K562 (cell line): ENCODE data around the gene ZC3H10. TPM values are rescaled to one million over a fixed set of nuclear protein-coding genes. Genes with fewer than 3 reads are reported as not detected.

Source experiments
- ATAC-seq: fragments of 200-7000 bp; cut with Tn5 transposase; 3 replicates; pipeline ENCODE4 v1.9.1; 2020; ENCODE audit warnings: moderate library complexity
- BruUV-seq: library from RNA; stranded (reverse); fragments of 400-500 nt; replicated peaks from 2 replicates; lab custom pipeline; 2021; lab: Mats Ljungman, UMichigan
- CTCF ChIA-PET: fragments of 300-600 bp; formaldehyde crosslinking; extraction: SDS; loops from one replicate; lab custom pipeline; 2021; ENCODE audit warnings: low intra/inter-chr PET ratio; lab: Yijun Ruan, JAX
- POLR2A ChIA-PET: fragments of 300-600, 350-650 bp; sonication (Branson Sonifier 250); formaldehyde crosslinking; extraction: SDS; loops from one replicate; lab custom pipeline; 2021; ENCODE audit warnings: antibody characterized with exemption, inconsistent platforms; lab: Yijun Ruan, JAX
- DNase-seq, 4 experiments: peaks; one replicate each; pipeline versions ENCODE4 v3.0.0 to v3.0.0-alpha.2; 2011 to 2018; ENCODE audit warnings: low spot score in 3 of 4, mixed read lengths in 3 of 4; ENCODE audit errors: extremely low read depth in 1 of 4
- FAIRE-seq: peaks from 2 replicates; lab custom pipeline; 2011; peaks lifted over from hg19 to GRCh38; lab: Jason Lieb, UNC
- H2AFZ ChIP-seq: 2 replicates; pipeline ENCODE4 v1.6.0; 2011; ENCODE audit warnings: low read depth, low read length, control low read depth, inconsistent platforms
- H3K27ac ChIP-seq: fragments of 200-600 bp; 3 replicates; pipeline ENCODE4 v1.8.0; 2011; ENCODE audit warnings: low read depth, mild to moderate bottlenecking, control low read depth, inconsistent platforms, low read length, moderate library complexity, mixed read lengths; ENCODE audit errors: extremely low read depth
- H3K27me3 ChIP-seq, 2 experiments: fragments of 300-600 bp in 1 of 2; 2 replicates in 1 of 2; 3 replicates in 1 of 2; pipeline versions ENCODE4 v1.6.0 to v1.8.0; 2011; ENCODE audit warnings: inconsistent platforms in 2 of 2, low read length in 2 of 2, mild to moderate bottlenecking in 1 of 2, mixed read lengths in 1 of 2, moderate library complexity in 1 of 2; ENCODE audit not compliant: control insufficient read depth in 2 of 2, insufficient read depth in 2 of 2
- H3K36me3 ChIP-seq: fragments of 300-600 bp; 3 replicates; pipeline ENCODE4 v1.8.0; 2011; ENCODE audit warnings: mild to moderate bottlenecking, low read length, inconsistent platforms; ENCODE audit not compliant: control insufficient read depth, insufficient read depth
- H3K4me1 ChIP-seq, 2 experiments: fragments of 200-600 bp in 1 of 2; replicated peaks in 1 of 2; 2 replicates in 1 of 2; 3 replicates in 1 of 2; pipeline versions ENCODE4 v1.5.1 to v1.8.0; 2011; ENCODE audit warnings: inconsistent platforms in 2 of 2, low read length in 2 of 2, mild to moderate bottlenecking in 1 of 2, mixed read lengths in 1 of 2, moderate library complexity in 1 of 2; ENCODE audit not compliant: control insufficient read depth in 2 of 2, insufficient read depth in 2 of 2
- H3K4me2 ChIP-seq: 2 replicates; pipeline ENCODE4 v1.6.1; 2011; ENCODE audit warnings: low read length, control low read depth, inconsistent platforms, mixed read lengths; ENCODE audit not compliant: insufficient read depth
- H3K4me3 ChIP-seq: fragments of 200-600 bp; sonication (generic), shearing (Covaris generic); 2 replicates; pipeline ENCODE4 v1.5.1; 2016; ENCODE audit warnings: control low read depth, inconsistent platforms
- H3K79me2 ChIP-seq: fragments of 200-600 bp; 3 replicates; pipeline ENCODE4 v1.8.0; 2011; ENCODE audit warnings: low read length, inconsistent platforms; ENCODE audit not compliant: control insufficient read depth, insufficient read depth
- H3K9ac ChIP-seq, 2 experiments: 2 replicates each; pipeline versions ENCODE4 v1.6.0 to v1.6.1; 2011; ENCODE audit warnings: low read depth in 2 of 2, low read length in 2 of 2, control low read depth in 1 of 2, inconsistent platforms in 1 of 2, mild to moderate bottlenecking in 1 of 2, mixed read lengths in 1 of 2; ENCODE audit not compliant: insufficient read depth in 1 of 2
- H3K9me1 ChIP-seq: one replicate; pipeline ENCODE4 v1.6.0; 2011; ENCODE audit warnings: inconsistent platforms, mild to moderate bottlenecking, low read length, moderate library complexity; ENCODE audit not compliant: control insufficient read depth, insufficient read depth
- H3K9me3 ChIP-seq: replicated peaks from 2 replicates; pipeline ENCODE4 v1.5.1; 2011; ENCODE audit warnings: low read depth, low read length, inconsistent platforms; ENCODE audit not compliant: control insufficient read depth, insufficient read depth
- H4K20me1 ChIP-seq: replicated peaks from 2 replicates; pipeline ENCODE4 v1.6.1; 2011; ENCODE audit warnings: low read length, inconsistent platforms, mixed read lengths; ENCODE audit not compliant: control insufficient read depth, insufficient read depth
- ARID1B ChIP-seq: fragments of 450-650 bp; IDR thresholded peaks from 2 replicates; pipeline ENCODE4 v1.6.1; 2016; ENCODE audit warnings: antibody characterized with exemption, mild to moderate bottlenecking, inconsistent platforms
- ARID2 ChIP-seq: fragments of 450-650 bp; IDR thresholded peaks from 2 replicates; pipeline ENCODE4 v1.6.1; 2017; ENCODE audit warnings: antibody characterized with exemption, mild to moderate bottlenecking
- ATF1 ChIP-seq, 2 experiments: fragments of 450-650 bp in 1 of 2; IDR thresholded peaks; 2 replicates each; pipeline ENCODE4 v1.6.1; 2016; ENCODE audit warnings: missing compliant biosample characterization in 1 of 2, missing genetic modification characterization in 1 of 2
- CBFA2T3 ChIP-seq: fragments of 450-650 bp; IDR thresholded peaks from 2 replicates; pipeline ENCODE4 v1.6.1; 2017
- CC2D1A ChIP-seq: fragments of 450-650 bp; IDR thresholded peaks from 2 replicates; pipeline ENCODE4 v1.6.1; 2017; ENCODE audit warnings: mild to moderate bottlenecking
- CCAR2 ChIP-seq: fragments of 200-400 bp; formaldehyde crosslinking; IDR thresholded peaks from 2 replicates; pipeline ENCODE4 v1.6.1; 2017; ENCODE audit warnings: mild to moderate bottlenecking, low read depth, low read length
- DIDO1 ChIP-seq: fragments of 450-650 bp; IDR thresholded peaks from 2 replicates; pipeline ENCODE4 v1.6.1; 2016; ENCODE audit warnings: low read depth, missing biosample characterization, missing genetic modification characterization
- EP300 ChIP-seq: IDR thresholded peaks from 2 replicates; pipeline ENCODE4 v1.6.1; 2012; ENCODE audit warnings: low read length, improper control_type of control experiment
- FOXP1 ChIP-seq: sonication (generic); formaldehyde crosslinking; IDR thresholded peaks from 2 replicates; pipeline ENCODE4 v1.8.0; 2022; ENCODE audit warnings: mild to moderate bottlenecking, missing genetic modification reagents
- GATA2 ChIP-seq: sonication (generic); formaldehyde crosslinking; IDR thresholded peaks from 2 replicates; pipeline ENCODE4 v1.4.0; 2020; ENCODE audit warnings: mild to moderate bottlenecking, missing genetic modification reagents
- NBN ChIP-seq: fragments of 450-650 bp; IDR thresholded peaks from 2 replicates; pipeline ENCODE4 v1.6.1; 2016; ENCODE audit warnings: low read depth, mild to moderate bottlenecking
- NCOA4 ChIP-seq: fragments of 450-650 bp; IDR thresholded peaks from 2 replicates; pipeline ENCODE4 v1.6.1; 2018; ENCODE audit warnings: mild to moderate bottlenecking; ENCODE audit not compliant: partially characterized antibody
- PML ChIP-seq: IDR thresholded peaks from 2 replicates; pipeline ENCODE4 v1.6.1; 2012; ENCODE audit warnings: low read length, inconsistent platforms
- RBFOX2 ChIP-seq: fragments of 200-400 bp; formaldehyde crosslinking; IDR thresholded peaks from 2 replicates; pipeline ENCODE4 v1.6.1; 2017; ENCODE audit warnings: low read depth, mild to moderate bottlenecking, low read length, moderate library complexity
- SMAD3 ChIP-seq: fragments of 450-650 bp; formaldehyde crosslinking; conservative IDR thresholded peaks from 2 replicates; pipeline ENCODE4 v1.4.0; 2020; ENCODE audit warnings: mild to moderate bottlenecking
- SOX6 ChIP-seq: fragments of 450-650 bp; IDR thresholded peaks from 2 replicates; pipeline ENCODE4 v1.6.1; 2014; ENCODE audit warnings: mild to moderate bottlenecking
- TAF1 ChIP-seq: IDR thresholded peaks from 2 replicates; pipeline ENCODE4 v1.6.1; 2011; ENCODE audit warnings: mild to moderate bottlenecking, low read length, moderate library complexity; ENCODE audit not compliant: insufficient read depth, control insufficient read depth, severe bottlenecking; ENCODE audit errors: extremely low read depth
- TAL1 ChIP-seq: fragments of 450-650 bp; IDR thresholded peaks from 2 replicates; pipeline ENCODE4 v1.6.1; 2016; ENCODE audit warnings: mild to moderate bottlenecking
- ZNF586 ChIP-seq: fragments of 450-650 bp; formaldehyde crosslinking; conservative IDR thresholded peaks from 2 replicates; pipeline ENCODE4 v1.4.0; 2020; ENCODE audit warnings: mild to moderate bottlenecking, moderate library complexity
- ZNF780A ChIP-seq: fragments of 250-450 bp; sonication (Bioruptor Pico); IDR thresholded peaks from 2 replicates; pipeline ENCODE4 v1.5.0; 2021; ENCODE audit warnings: mild to moderate bottlenecking
- WGBS: fragments of 100-300 bp; shearing (Covaris generic); methylation state at CpG from one replicate; pipeline ENCODE4 v1.1.6; 2016; ENCODE audit warnings: low coverage, mixed read lengths; ENCODE audit not compliant: insufficient coverage; ENCODE audit errors: missing lambda C conversion rate; 5-methylcytosine and 5-hydroxymethylcytosine counted together
- in situ Hi-C: fragments of 300-500 bp; cut with MboI; formaldehyde crosslinking; loops from 4 replicates; pipeline ENCODE4 v1.15.0; 2018; ENCODE audit warnings: inconsistent platforms, mixed read lengths
- intact Hi-C: fragments of 100-400 bp; cut with micrococcal nuclease; formaldehyde crosslinking; loops from 2 replicates; pipeline ENCODE4 v1.14.2; 2022
- polyA plus RNA-seq, 8 experiments: library from polyadenylated mRNA; depleted of rRNA in 4 of 8; stranded (reverse) in 5 of 8; unstranded in 3 of 8; fragments of >200 nt; fragmentation: Nextera tagmentation in 2 of 8; fragmentation: Illumina TruSeq in 1 of 8; extraction: Ambion mirVana in 2 of 8; extraction: Trizol in 1 of 8; gene quantifications; 2 replicates each; pipeline versions ENCODE4 v1.2.1 to v1.2.3, GENCODE V29; 2011 to 2014; ENCODE audit warnings: inconsistent platforms in 1 of 8, missing spikeins in 1 of 8
- total RNA-seq, 7 experiments: library from RNA; depleted of rRNA in 6 of 7; stranded (reverse); fragments of >200 nt in 6 of 7; fragmentation: Illumina TruSeq in 2 of 7; extraction: Trizol in 2 of 7; gene quantifications; 2 replicates each; pipeline versions ENCODE4 v1.2.1 to v1.2.3, GENCODE V29; 2011 to 2021; ENCODE audit warnings: low replicate concordance in 1 of 7
- TF ChIP-seq, protein P1 (sequence below): fragments of 250-450 bp; sonication (Bioruptor Pico); IDR thresholded peaks from 2 replicates; pipeline ENCODE4 v1.8.0; 2022; ENCODE audit warnings: inconsistent platforms, mild to moderate bottlenecking, moderate library complexity, borderline replicate concordance
- TF ChIP-seq, protein P2 (sequence below): fragments of 450-650 bp; formaldehyde crosslinking; IDR thresholded peaks from 2 replicates; pipeline ENCODE4 v1.4.0; 2020; ENCODE audit warnings: mild to moderate bottlenecking, moderate library complexity

ZC3H10 gene
- total and polyA plus RNA-seq, 9 of the 15 experiments (the other 6 are each of a cell fraction or from before 2014, with no cell fraction given): 0.31 to 4.1 (median 1.6) TPM

DNA sequence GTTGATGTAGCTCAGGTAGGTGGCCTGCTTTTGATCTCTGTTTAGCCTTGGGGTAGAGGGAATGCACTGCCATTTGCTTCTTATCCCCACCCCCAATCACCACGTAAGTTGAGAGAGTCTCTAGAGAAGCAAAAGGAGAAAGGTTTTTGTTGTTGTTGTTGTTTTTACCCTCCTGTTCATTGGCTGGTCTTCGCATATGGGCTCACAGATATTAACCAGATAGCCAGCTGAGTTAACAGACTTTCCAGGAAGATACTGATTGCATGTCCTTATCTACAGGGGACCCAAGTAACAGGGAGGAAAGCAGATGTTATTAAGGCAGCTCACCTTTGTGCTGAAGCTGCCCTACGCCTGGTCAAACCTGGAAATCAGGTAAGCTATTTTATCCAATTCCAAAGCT is 10.8 kb upstream of the ZC3H10 start:
- Histone ChIP-seq H3K4me2 (peak overlapping the region; percentile 99), H3K9me3 (peaks cover 5% of the 10 kb centered on the region; the same call in 1 of the 2 replicates), H3K9ac (peak overlapping the region; percentile 21 to 35; a peak in 2 of 4 replicates), H2AFZ (no peak overlapping the region), H3K27ac (peak overlapping the region; percentile 99), H3K9me1 (no peaks in the 10 kb centered on the region), H4K20me1 (peaks cover 10% of the 10 kb centered on the region), H3K79me2 (peaks cover 47% of the 10 kb centered on the region), H3K4me3 (no peak overlapping the region), H3K27me3 (no peaks in the 10 kb centered on the region), H3K36me3 (peaks cover 70% of the 10 kb centered on the region), H3K4me1 (peaks cover 11 to 25% of the 10 kb centered on the region in 2 experiments; a peak in 4 of 5 replicates)
- in situ Hi-C loops (no loop called here), intact Hi-C loops (no loop called here)
- ChIA-PET CTCF (no interaction called here), POLR2A (interaction anchor here (0.7 to 7.8 kb wide), 3 partner anchors 10 to 368 kb away, joined by 3 to 125 read pairs (median 4); partner anchors contain the start of genes RPL41 and ZC3H10)
- DNase-seq (peak in 2 of 4 experiments; percentile 40 to 59), FAIRE-seq (no peak), ATAC-seq (no peak)
- WGBS: 54% methylated on average over 3 of the region's 3 CpGs
- BruUV-seq: no TSS peak
- TF ChIP-seq SOX6 (peak; percentile 62; the same call in 1 of the 2 replicates), NCOA4 (no peak), GATA2 (CRISPR knock-in tag) (peak; percentile 40; the same call in 1 of the 2 replicates), ARID1B (peak; percentile 85), CC2D1A (no peak; the same call in 1 of the 2 replicates), ATF1 (CRISPR knock-in tag; IDR thresholded peaks at IDR 0.05) (no peak), ATF1 (tag; IDR thresholded peaks at IDR 0.05) (no peak), EP300 (peak; percentile 62), RBFOX2 (0 out of 2 replicates have a peak, but pooled peaks have one; percentile 29), NBN (no peak), ZNF780A (CRISPR knock-in tag) (no peak), ARID2 (no peak), PML (peak; percentile 39; the same call in 1 of the 2 replicates), CCAR2 (no peak), ZNF586 (CRISPR knock-in tag) (no peak), DIDO1 (no peak), CBFA2T3 (peak; percentile 90), FOXP1 (CRISPR knock-in tag) (no peak), SMAD3 (CRISPR knock-in tag) (no peak), TAL1 (peak; percentile 88), TAF1 (no peak)
- TF ChIP-seq, protein P1, sequence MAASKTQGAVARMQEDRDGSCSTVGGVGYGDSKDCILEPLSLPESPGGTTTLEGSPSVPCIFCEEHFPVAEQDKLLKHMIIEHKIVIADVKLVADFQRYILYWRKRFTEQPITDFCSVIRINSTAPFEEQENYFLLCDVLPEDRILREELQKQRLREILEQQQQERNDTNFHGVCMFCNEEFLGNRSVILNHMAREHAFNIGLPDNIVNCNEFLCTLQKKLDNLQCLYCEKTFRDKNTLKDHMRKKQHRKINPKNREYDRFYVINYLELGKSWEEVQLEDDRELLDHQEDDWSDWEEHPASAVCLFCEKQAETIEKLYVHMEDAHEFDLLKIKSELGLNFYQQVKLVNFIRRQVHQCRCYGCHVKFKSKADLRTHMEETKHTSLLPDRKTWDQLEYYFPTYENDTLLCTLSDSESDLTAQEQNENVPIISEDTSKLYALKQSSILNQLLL: no peak
- TF ChIP-seq, protein P2, sequence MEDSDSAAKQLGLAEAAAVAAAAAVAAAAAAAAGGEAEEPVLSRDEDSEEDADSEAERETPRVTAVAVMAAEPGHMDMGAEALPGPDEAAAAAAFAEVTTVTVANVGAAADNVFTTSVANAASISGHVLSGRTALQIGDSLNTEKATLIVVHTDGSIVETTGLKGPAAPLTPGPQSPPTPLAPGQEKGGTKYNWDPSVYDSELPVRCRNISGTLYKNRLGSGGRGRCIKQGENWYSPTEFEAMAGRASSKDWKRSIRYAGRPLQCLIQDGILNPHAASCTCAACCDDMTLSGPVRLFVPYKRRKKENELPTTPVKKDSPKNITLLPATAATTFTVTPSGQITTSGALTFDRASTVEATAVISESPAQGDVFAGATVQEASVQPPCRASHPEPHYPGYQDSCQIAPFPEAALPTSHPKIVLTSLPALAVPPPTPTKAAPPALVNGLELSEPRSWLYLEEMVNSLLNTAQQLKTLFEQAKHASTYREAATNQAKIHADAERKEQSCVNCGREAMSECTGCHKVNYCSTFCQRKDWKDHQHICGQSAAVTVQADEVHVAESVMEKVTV (CRISPR knock-in tag): no peak
